D721Med (cell line): ENCODE measurements around the gene MSH6.

Experiments
- DNase-seq: peaks from one replicate; pipeline ENCODE4 v3.0.0; 2011; ENCODE audit warnings: low spot score; ENCODE audit not compliant: insufficient read length
- FAIRE-seq: peaks from 2 replicates; lab custom pipeline; 2011; peaks lifted over from hg19 to GRCh38; lab: Jason Lieb, UNC
- CTCF ChIP-seq: IDR thresholded peaks from 2 replicates; pipeline ENCODE4 v1.5.1; 2012; ENCODE audit warnings: mild to moderate bottlenecking, control low read depth; ENCODE audit not compliant: insufficient read depth; ENCODE audit errors: missing control alignments

The MSH6 gene

GRCh38 chr2:47815764-47816163 is 32.8 kb downstream of the MSH6 start:
- no peak for DNase-seq
- FAIRE-seq, result no peak
- TF ChIP-seq CTCF, result no peak

DNA sequence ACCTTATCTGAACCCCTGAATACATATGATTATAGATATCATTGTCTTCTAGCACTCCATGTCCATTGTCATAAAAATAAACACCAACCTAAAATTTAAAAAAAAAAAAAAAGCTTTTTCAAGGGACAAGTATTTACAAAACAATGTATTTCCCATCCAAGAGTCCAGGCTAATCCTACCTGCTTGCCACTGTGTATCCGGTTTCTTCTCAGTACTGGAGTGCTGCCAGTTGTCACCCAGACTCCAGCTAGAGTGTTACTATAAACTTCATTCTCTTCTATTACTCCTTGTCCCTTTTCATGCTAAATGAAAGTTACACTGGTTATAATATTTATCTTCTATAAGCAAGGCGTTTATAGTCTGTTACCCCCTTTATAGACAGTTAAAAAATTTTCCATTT is 35.8 kb downstream of the MSH6 start:
- no peak for FAIRE-seq
- no peak for TF ChIP-seq CTCF
- no peak for DNase-seq

GRCh38 chr2:47819834-47820233 is 36.9 kb downstream of the MSH6 start:
- FAIRE-seq (peak; percentile 25), DNase-seq (no peak)
- TF ChIP-seq CTCF, result no peak

DNA sequence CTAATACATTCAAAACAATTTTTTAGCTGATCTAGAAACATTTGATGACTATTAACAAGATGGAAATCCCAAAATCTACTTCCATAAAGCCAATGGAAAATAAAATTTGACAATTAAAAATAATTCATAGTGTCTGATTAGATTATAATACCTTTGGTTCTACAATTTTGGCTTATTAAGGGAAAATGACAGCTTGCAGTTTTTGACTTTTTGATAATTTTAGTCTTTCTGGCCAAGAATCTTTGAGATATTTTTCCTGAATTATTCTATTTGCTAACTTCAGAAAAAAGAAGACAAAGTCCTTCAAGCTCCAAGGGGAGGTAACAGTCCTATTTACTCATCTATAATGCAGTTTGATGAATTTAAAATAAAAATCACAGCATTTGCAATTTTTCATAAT is 39.6 kb downstream of the MSH6 start:
- no peak for DNase-seq
- no peak for FAIRE-seq
- no peak for TF ChIP-seq CTCF

DNA sequence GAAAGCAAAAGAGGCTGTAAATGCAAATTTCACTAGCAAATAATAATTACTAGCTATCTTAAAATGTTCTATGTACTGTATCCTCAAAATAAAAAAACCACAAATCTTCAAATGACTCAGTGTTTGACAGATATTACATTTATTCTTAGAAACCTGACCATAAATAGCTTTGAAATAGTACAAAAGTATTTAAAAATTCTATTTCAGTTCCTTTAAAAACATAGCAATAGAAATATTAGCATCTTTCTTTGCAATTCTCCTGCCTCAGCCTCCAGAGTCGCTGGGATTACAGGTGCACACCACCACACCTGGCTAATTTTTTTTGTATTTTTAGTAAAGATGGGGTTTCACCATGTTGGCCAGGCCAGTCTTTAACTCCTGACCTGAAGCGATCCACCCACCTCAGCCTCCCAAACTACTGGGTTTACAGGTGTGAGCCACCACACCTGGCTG is 50.6 kb downstream of the MSH6 start:
- DNase-seq (no peak), FAIRE-seq (no peak)
- no peak for TF ChIP-seq CTCF

- no peak for FAIRE-seq
- no peak for DNase-seq
- TF ChIP-seq CTCF, result no peak
Measured at GRCh38 chr2:47838249-47838648, 55.3 kb downstream of the MSH6 start.

- FAIRE-seq (no peak), DNase-seq (no peak)
- no peak for TF ChIP-seq CTCF
Measured at GRCh38 chr2:47838686-47839085, 55.7 kb downstream of the MSH6 start.
